Mucosa of descending colon (tissue), 3 donors: Measurements from ENCODE around the gene SLIT3. TPM values are rescaled to one million over a fixed set of nuclear protein-coding genes. Genes with fewer than 3 reads are reported as not detected.

Source experiments
- ATAC-seq: fragments of 200-7000 bp; cut with Tn5 transposase; one replicate; pipeline ENCODE4 v1.9.1; 2020; ENCODE audit warnings: mild to moderate bottlenecking, moderate library complexity
- DNase-seq, 3 donors: peaks; one replicate each; pipeline ENCODE4 v3.0.0-alpha.2; 2020
- H3K36me3 ChIP-seq: fragments of 200-600 bp; one replicate; pipeline ENCODE4 v1.8.0; 2021; ENCODE audit warnings: low read depth, mild to moderate bottlenecking
- H3K4me1 ChIP-seq: fragments of 200-600 bp; one replicate; pipeline ENCODE4 v1.8.0; 2021; ENCODE audit warnings: low read depth, mild to moderate bottlenecking
- H3K4me3 ChIP-seq: fragments of 200-600 bp; one replicate; pipeline ENCODE4 v1.8.0; 2021; ENCODE audit warnings: mild to moderate bottlenecking
- H3K9me3 ChIP-seq: fragments of 200-600 bp; one replicate; pipeline ENCODE4 v1.8.0; 2021; ENCODE audit warnings: mild to moderate bottlenecking
- CTCF ChIP-seq: fragments of 200-600 bp; IDR thresholded peaks from one replicate; pipeline ENCODE4 v1.8.0; 2022; ENCODE audit warnings: antibody characterized with exemption, mild to moderate bottlenecking
- intact Hi-C, 2 donors: fragments of 100-400 bp; cut with DNase I in 1 of 2; cut with micrococcal nuclease in 1 of 2; formaldehyde crosslinking; loops; one replicate each; pipeline versions ENCODE4 v1.11.0 to v1.11.1; 2022; cut with DNase I, micrococcal nuclease
- total RNA-seq, 3 donors: library from RNA; stranded (reverse); fragmentation: NEBNext Ultra II Directional in 2 of 3; extraction: Animal tissue kit (Norgen Biotek cat#: 25700) in 2 of 3; gene quantifications; one replicate each; pipeline versions ENCODE4 v1.2.1 to v1.2.4, GENCODE V29; 2021 to 2023
- donor health status: DM: no; HTN: no; CAD: no; lungs with moderate emphysema.
- donor health status: DM: no; HTN: no; CAD: no.
- donor health status: DM: no; HTN: yes; CAD: no.

SLIT3 gene
- total RNA-seq, 3 donors from 2014 or later: 4.2 to 25.5 (median 16.1) TPM

- H3K4me3 ChIP-seq: no peak overlapping the region
- intact Hi-C loops: no loop called here
- H3K4me1 ChIP-seq: peaks cover 2% of the 10 kb centered on the region
- H3K36me3 ChIP-seq: no peaks in the 10 kb centered on the region
- H3K9me3 ChIP-seq: no peaks in the 10 kb centered on the region
- no peak for TF ChIP-seq CTCF
- DNase-seq: no peak
- no peak for ATAC-seq
Observed at GRCh38 chr5:169097374-169098326, 203.3 kb downstream of the SLIT3 start.

- no peaks in the 10 kb centered on the region for H3K36me3 ChIP-seq
- no peak for TF ChIP-seq CTCF
- H3K9me3 ChIP-seq: no peaks in the 10 kb centered on the region
- H3K4me1 ChIP-seq: peaks cover 2% of the 10 kb centered on the region
- intact Hi-C loops: no loop called here
- H3K4me3 ChIP-seq: no peak overlapping the region
- ATAC-seq (no peak), DNase-seq (no peak)
Observed at GRCh38 chr5:169095976-169096375, 205.0 kb downstream of the SLIT3 start.

GRCh38 chr5:169095410-169095960 lies 205.5 kb downstream of the SLIT3 start:
- H3K4me3 ChIP-seq: no peak overlapping the region
- intact Hi-C loops: no loop called here
- no peaks in the 10 kb centered on the region for H3K9me3 ChIP-seq
- DNase-seq: no peak
- H3K36me3 ChIP-seq: no peaks in the 10 kb centered on the region
- no peak for ATAC-seq
- H3K4me1 ChIP-seq: peaks cover 2% of the 10 kb centered on the region
- TF ChIP-seq CTCF: no peak

- ATAC-seq (no peak), DNase-seq (no peak)
- no peak overlapping the region for H3K4me3 ChIP-seq
- TF ChIP-seq CTCF: no peak
- intact Hi-C loops: no loop called here
- H3K36me3 ChIP-seq: no peaks in the 10 kb centered on the region
- H3K4me1 ChIP-seq: peaks cover 2% of the 10 kb centered on the region
- no peaks in the 10 kb centered on the region for H3K9me3 ChIP-seq
Observed at GRCh38 chr5:169094586-169095409, 206.1 kb downstream of the SLIT3 start.

DNA sequence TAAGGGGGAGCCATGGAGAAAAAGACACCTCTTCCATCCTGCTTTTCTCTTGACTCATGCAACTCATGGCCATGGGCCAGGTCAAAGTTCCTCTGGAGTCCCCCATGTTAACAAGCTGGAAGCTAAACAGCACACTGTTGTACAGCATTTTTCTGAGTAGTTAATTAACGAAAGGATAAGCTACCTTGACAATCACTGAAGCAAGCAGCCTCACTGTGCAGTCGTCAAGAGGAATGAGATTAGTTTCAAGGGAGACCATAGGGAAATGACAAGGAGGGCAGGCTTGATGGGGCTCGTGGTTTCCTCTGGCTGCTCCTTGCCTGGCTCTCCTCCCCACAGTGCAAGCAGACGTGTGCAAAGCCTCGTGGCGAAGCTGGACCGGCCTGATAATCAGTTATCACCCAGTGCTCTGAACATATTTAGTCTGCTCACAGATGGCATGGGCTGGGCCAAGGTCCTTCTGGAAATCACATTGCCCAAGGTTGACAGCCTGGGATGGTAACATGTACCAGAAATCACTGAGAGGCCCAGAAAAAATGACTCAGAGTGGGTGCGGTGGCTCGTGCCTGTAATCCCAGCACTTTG lies 209.5 kb downstream of the SLIT3 start:
- Histone ChIP-seq H3K4me1 (no peaks in the 10 kb centered on the region), H3K36me3 (no peaks in the 10 kb centered on the region), H3K4me3 (no peak overlapping the region), H3K9me3 (no peaks in the 10 kb centered on the region)
- ATAC-seq: no peak
- no peak for TF ChIP-seq CTCF
- intact Hi-C loops: no loop called here
- no peak for DNase-seq
